Measurements from ENCODE around the gene GAREM1. TPM values are rescaled to one million over a fixed set of nuclear protein-coding genes. Genes with fewer than 3 reads are reported as not detected.

The GAREM1 gene
- total RNA-seq, 1 donor from 2014 or later, result 11.5 TPM

DNA sequence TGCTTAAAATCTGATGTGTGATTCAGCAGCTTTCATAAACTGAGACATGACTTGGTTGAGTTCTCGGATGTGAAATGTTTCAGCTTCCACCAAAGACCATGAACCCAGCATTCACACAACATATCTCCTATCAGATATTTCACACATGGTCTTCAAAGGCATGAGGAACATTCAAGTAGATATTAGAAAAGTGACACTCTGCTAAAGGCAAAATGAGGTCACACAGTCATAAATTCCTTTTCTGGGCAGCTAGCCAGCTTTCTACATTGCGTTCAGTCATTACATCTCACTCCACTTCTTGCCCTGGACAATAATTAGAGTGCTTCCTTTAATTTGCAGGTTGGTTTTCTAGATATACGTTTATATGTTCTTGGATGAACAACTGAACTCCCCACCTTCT lies 96.7 kb downstream of the GAREM1 start:
- DNase-seq (no peak), ATAC-seq (no peak)
- H3K9me3 ChIP-seq, result no peaks in the 10 kb centered on the region
- H3K4me3 ChIP-seq, result no peak overlapping the region
- H3K27ac ChIP-seq, result no peak overlapping the region
- no peaks in the 10 kb centered on the region for H3K36me3 ChIP-seq
- H3K27me3 ChIP-seq, result no peaks in the 10 kb centered on the region
- no peak for TF ChIP-seq CTCF (IDR thresholded peaks at IDR 0.05)
- H3K4me1 ChIP-seq, result no peaks in the 10 kb centered on the region
- intact Hi-C loops (cut with DNase I), result no loop called here

- TF ChIP-seq CTCF (IDR thresholded peaks at IDR 0.05), result no peak
- no peak for DNase-seq
- Histone ChIP-seq H3K27ac (no peak overlapping the region), H3K27me3 (no peaks in the 10 kb centered on the region), H3K4me3 (no peak overlapping the region), H3K9me3 (no peaks in the 10 kb centered on the region), H3K4me1 (no peaks in the 10 kb centered on the region), H3K36me3 (no peaks in the 10 kb centered on the region)
- intact Hi-C loops (cut with DNase I), result no loop called here
- ATAC-seq, result no peak
These were observed 97.2 kb downstream of the GAREM1 start for GRCh38 chr18:32373505-32373904.

GRCh38 chr18:32372381-32373061 lies 98.2 kb downstream of the GAREM1 start:
- peak; percentile 89 for ATAC-seq
- Histone ChIP-seq H3K27ac (peak overlapping the region; percentile 56), H3K27me3 (no peaks in the 10 kb centered on the region), H3K4me3 (no peak overlapping the region), H3K9me3 (no peaks in the 10 kb centered on the region), H3K36me3 (no peaks in the 10 kb centered on the region), H3K4me1 (no peaks in the 10 kb centered on the region)
- DNase-seq, result no peak
- intact Hi-C loops (cut with DNase I), result no loop called here
- no peak for TF ChIP-seq CTCF (IDR thresholded peaks at IDR 0.05)

DNA sequence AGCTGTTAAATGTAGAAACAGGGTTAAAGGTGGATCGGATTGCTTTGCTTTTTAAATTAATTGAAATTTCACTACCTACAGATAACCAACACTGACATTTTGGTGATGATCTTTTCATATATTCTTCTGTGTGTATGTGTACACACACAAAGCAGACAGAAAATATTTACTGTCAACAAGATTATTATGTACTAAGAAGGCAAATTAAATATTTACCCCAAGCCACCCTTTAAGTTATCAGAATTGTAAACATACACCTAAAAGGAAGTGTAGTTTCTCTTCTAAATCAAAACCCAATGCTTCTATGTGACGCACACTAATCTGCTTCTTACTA lies 98.7 kb downstream of the GAREM1 start:
- DNase-seq (no peak), ATAC-seq (no peak)
- intact Hi-C loops (cut with DNase I), result no loop called here
- Histone ChIP-seq H3K4me1 (no peaks in the 10 kb centered on the region), H3K27ac (peak overlapping the region; percentile 56), H3K27me3 (no peaks in the 10 kb centered on the region), H3K36me3 (no peaks in the 10 kb centered on the region), H3K4me3 (no peak overlapping the region), H3K9me3 (no peaks in the 10 kb centered on the region)
- TF ChIP-seq CTCF (IDR thresholded peaks at IDR 0.05), result no peak

GRCh38 chr18:32371384-32371783 lies 99.3 kb downstream of the GAREM1 start:
- H3K36me3 ChIP-seq, result no peaks in the 10 kb centered on the region
- no peaks in the 10 kb centered on the region for H3K9me3 ChIP-seq
- DNase-seq (no peak), ATAC-seq (no peak)
- H3K27ac ChIP-seq, result peak overlapping the region; percentile 56
- no peak overlapping the region for H3K4me3 ChIP-seq
- no peaks in the 10 kb centered on the region for H3K27me3 ChIP-seq
- H3K4me1 ChIP-seq, result peaks cover 1% of the 10 kb centered on the region
- intact Hi-C loops (cut with DNase I), result no loop called here
- TF ChIP-seq CTCF (IDR thresholded peaks at IDR 0.05), result no peak

- intact Hi-C loops (cut with DNase I), result no loop called here
- TF ChIP-seq CTCF (IDR thresholded peaks at IDR 0.05), result no peak
- ATAC-seq, result no peak
- no peaks in the 10 kb centered on the region for H3K36me3 ChIP-seq
- DNase-seq, result no peak
- no peak overlapping the region for H3K4me3 ChIP-seq
- no peak overlapping the region for H3K27ac ChIP-seq
- H3K9me3 ChIP-seq, result no peaks in the 10 kb centered on the region
- H3K4me1 ChIP-seq, result peaks cover 10% of the 10 kb centered on the region
- H3K27me3 ChIP-seq, result no peaks in the 10 kb centered on the region
These were observed 101.7 kb downstream of the GAREM1 start for GRCh38 chr18:32368991-32369390.

Data from upper lobe of right lung (tissue), 1 donor.